RWPE1 (cell line): Measurements from ENCODE around the gene ETV7.

ENCODE experiments used
- CTCF ChIA-PET: fragments of 350-600 bp; sonication (Branson Sonifier 250); formaldehyde crosslinking; extraction: SDS; loops from one replicate; lab custom pipeline; 2021; lab: Yijun Ruan, JAX
- POLR2A ChIA-PET: fragments of 400-600 bp; formaldehyde crosslinking; extraction: SDS; loops from one replicate; lab custom pipeline; 2020; ENCODE audit warnings: antibody characterized with exemption; ENCODE audit not compliant: low non-redundant PET; lab: Yijun Ruan, JAX
- DNase-seq: peaks from one replicate; pipeline ENCODE4 v3.0.0; 2012; ENCODE audit warnings: low spot score
- H3K27ac ChIP-seq: fragments of 450-650 bp; 2 replicates; pipeline ENCODE4 v1.5.1; 2017
- TF ChIP-seq, protein P1 (sequence below): fragments of 450-650 bp; conservative IDR thresholded peaks from 2 replicates; pipeline ENCODE4 v1.5.1; 2017; ENCODE audit warnings: low read depth, mild to moderate bottlenecking

ETV7 gene

GRCh38 chr6:36378936-36379335 lies 8.5 kb downstream of the ETV7 start:
- CTCF ChIA-PET: no interaction called here
- no peak for DNase-seq

GRCh38 chr6:36378243-36378920 lies 9.1 kb downstream of the ETV7 start:
- ChIA-PET CTCF (no interaction called here), POLR2A (no interaction called here)
- DNase-seq: no peak

More at GRCh38 chr6:36378936-36379335, 8.5 kb downstream of the ETV7 start:
- H3K27ac ChIP-seq: no peak overlapping the region
- POLR2A ChIA-PET: no interaction called here
- TF ChIP-seq, protein P1, sequence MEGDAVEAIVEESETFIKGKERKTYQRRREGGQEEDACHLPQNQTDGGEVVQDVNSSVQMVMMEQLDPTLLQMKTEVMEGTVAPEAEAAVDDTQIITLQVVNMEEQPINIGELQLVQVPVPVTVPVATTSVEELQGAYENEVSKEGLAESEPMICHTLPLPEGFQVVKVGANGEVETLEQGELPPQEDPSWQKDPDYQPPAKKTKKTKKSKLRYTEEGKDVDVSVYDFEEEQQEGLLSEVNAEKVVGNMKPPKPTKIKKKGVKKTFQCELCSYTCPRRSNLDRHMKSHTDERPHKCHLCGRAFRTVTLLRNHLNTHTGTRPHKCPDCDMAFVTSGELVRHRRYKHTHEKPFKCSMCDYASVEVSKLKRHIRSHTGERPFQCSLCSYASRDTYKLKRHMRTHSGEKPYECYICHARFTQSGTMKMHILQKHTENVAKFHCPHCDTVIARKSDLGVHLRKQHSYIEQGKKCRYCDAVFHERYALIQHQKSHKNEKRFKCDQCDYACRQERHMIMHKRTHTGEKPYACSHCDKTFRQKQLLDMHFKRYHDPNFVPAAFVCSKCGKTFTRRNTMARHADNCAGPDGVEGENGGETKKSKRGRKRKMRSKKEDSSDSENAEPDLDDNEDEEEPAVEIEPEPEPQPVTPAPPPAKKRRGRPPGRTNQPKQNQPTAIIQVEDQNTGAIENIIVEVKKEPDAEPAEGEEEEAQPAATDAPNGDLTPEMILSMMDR: no peak

DNA sequence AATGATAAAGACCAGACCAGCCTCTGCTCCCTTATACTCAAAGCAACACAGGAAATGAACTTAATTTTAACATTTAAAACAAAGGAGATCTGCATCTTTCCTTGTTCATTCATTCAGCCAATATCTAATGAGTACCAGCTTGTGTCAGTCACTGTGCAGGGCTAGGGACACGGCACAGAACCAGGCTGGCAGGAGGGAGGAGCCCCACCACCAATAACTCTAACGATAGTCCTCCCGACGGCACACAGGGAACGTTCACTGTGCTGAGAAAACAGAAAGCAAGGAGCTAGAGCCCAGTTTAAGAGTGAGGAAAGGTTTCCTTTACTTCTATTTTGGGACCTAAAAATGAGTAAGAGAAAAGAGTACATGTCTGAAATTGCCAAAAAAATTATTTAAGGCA lies 9.9 kb downstream of the ETV7 start:
- ChIA-PET CTCF (interaction anchor here (0.6 kb wide), 1 partner anchor 182 kb away, joined by 3 read pairs; no protein-coding TSS in a partner anchor), POLR2A (no interaction called here)
- H3K27ac ChIP-seq: no peak overlapping the region
- DNase-seq: no peak
- TF ChIP-seq, protein P1: no peak

More at GRCh38 chr6:36378243-36378920, 9.1 kb downstream of the ETV7 start:
- H3K27ac ChIP-seq: no peak overlapping the region
- TF ChIP-seq, protein P1: no peak

GRCh38 chr6:36376742-36377141 lies 10.7 kb downstream of the ETV7 start:
- POLR2A ChIA-PET: no interaction called here
- TF ChIP-seq, protein P1: no peak
- DNase-seq: no peak
- CTCF ChIA-PET: no interaction called here
- no peak overlapping the region for H3K27ac ChIP-seq

- ChIA-PET CTCF (no interaction called here), POLR2A (no interaction called here)
- DNase-seq: no peak
- TF ChIP-seq, protein P1: no peak
- H3K27ac ChIP-seq: no peak overlapping the region
Observed at GRCh38 chr6:36376183-36376582, 11.3 kb downstream of the ETV7 start.

GRCh38 chr6:36375644-36376155 lies 11.8 kb downstream of the ETV7 start:
- POLR2A ChIA-PET: no interaction called here
- no peak overlapping the region for H3K27ac ChIP-seq
- TF ChIP-seq, protein P1: no peak
- DNase-seq: no peak
- CTCF ChIA-PET: no interaction called here
